Activated T-cell treated with anti-CD3 and anti-CD28 coated beads, Interleukin-2, amount 50 U/mL, for 4 hours (primary cell): ENCODE results near the gene SLC25A42. TPM values are rescaled to one million over a fixed set of nuclear protein-coding genes. Genes with fewer than 3 reads are reported as not detected.

Experiments used
- ATAC-seq, 2 donors: fragments of 200-7000 bp; cut with Tn5 transposase; one replicate each; pipeline ENCODE4 v1.10.0; 2021
- DNase-seq: peaks from one replicate; pipeline ENCODE4 v3.0.0-alpha.2; 2020
- H3K27me3 Mint-ChIP-seq: one replicate; pipeline ENCODE4 v1.8.0; 2021; ENCODE audit warnings: low read depth, mixed read lengths
- H3K36me3 Mint-ChIP-seq: one replicate; pipeline ENCODE4 v1.8.0; 2022; ENCODE audit warnings: mixed read lengths; ENCODE audit not compliant: insufficient read depth
- H3K4me1 Mint-ChIP-seq: one replicate; pipeline ENCODE4 v1.8.0; 2021; ENCODE audit warnings: low read depth, mixed read lengths
- H3K4me3 Mint-ChIP-seq: one replicate; pipeline ENCODE4 v1.8.0; 2021; ENCODE audit warnings: mild to moderate bottlenecking, moderate library complexity, mixed read lengths
- H3K9me3 Mint-ChIP-seq: one replicate; pipeline ENCODE4 v1.8.0; 2021; ENCODE audit warnings: mixed read lengths
- total RNA-seq, 3 donors: library from RNA; stranded (reverse); gene quantifications; one replicate each; pipeline ENCODE4 v1.2.1, GENCODE V29; 2021

Gene SLC25A42
- total RNA-seq, 3 donors from 2014 or later = 8.9 to 11.1 (median 8.9) TPM

DNA sequence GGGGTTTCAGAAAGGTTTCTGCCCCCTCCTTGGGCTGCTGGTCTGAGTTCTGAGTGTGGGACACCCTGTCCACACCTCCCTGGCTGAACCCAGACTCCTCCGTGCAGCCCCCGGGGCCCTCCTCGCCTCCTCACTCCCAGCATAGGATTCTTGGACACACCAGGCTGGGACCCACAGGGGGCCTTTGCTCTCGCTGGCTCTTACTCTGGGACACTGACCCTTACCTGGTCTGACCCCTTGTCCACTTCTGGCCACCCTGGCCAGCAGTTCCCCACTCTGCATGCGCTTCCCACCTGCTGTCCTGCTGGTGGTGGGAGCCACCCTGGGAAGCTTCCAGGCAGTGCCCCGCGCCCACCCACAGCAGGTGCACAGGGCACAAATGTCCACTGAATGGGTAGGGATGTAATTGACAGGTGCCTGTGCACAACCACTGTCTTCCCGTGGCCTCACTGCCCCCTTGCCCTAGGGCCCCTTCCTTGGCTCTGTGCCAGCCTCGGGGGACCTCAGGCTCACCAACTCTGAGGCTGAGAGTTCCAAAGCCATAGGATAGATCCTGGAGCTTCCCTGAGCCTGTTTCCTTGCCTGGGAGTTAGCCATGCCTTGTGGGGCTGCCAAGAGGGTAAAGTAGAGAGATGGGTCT is 7.0 kb upstream of the SLC25A42 start:
- no peak overlapping the region for H3K4me3 Mint-ChIP-seq
- no peaks in the 10 kb centered on the region for H3K9me3 Mint-ChIP-seq
- ATAC-seq (no peak), DNase-seq (no peak)
- no peaks in the 10 kb centered on the region for H3K4me1 Mint-ChIP-seq
- H3K36me3 Mint-ChIP-seq = peaks cover 10% of the 10 kb centered on the region
- no peaks in the 10 kb centered on the region for H3K27me3 Mint-ChIP-seq

- H3K4me1 Mint-ChIP-seq = peaks cover 2% of the 10 kb centered on the region
- H3K27me3 Mint-ChIP-seq = no peaks in the 10 kb centered on the region
- DNase-seq = no peak
- no peak for ATAC-seq
- H3K9me3 Mint-ChIP-seq = no peaks in the 10 kb centered on the region
- peaks cover 10% of the 10 kb centered on the region for H3K36me3 Mint-ChIP-seq
- H3K4me3 Mint-ChIP-seq = no peak overlapping the region
Measured at GRCh38 chr19:19057317-19057716, 6.5 kb upstream of the SLC25A42 start.

DNA sequence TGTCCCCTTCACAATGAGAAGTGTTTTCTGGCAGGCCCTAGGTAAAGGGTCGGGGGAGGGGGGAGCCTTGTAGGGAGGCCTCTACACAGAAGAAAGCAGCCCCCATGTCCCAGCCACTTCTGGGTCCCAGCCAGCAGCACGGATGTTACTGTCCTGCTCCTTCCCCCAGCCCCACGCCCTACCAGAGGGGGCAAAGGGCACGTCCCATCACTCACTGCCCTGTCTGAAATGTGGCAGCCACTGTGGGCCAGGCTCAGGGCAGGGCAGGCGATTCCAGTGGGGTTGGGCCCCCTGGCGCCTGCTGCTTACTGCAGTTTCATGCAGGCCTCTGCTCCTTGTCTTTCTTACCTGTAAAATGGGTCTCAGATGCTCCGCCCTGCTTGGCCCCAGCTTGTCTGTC is 6.1 kb upstream of the SLC25A42 start:
- Mint-ChIP-seq H3K36me3 (peaks cover 9% of the 10 kb centered on the region), H3K4me3 (no peak overlapping the region), H3K4me1 (peaks cover 6% of the 10 kb centered on the region), H3K27me3 (no peaks in the 10 kb centered on the region), H3K9me3 (no peaks in the 10 kb centered on the region)
- no peak for ATAC-seq
- DNase-seq = no peak

DNA sequence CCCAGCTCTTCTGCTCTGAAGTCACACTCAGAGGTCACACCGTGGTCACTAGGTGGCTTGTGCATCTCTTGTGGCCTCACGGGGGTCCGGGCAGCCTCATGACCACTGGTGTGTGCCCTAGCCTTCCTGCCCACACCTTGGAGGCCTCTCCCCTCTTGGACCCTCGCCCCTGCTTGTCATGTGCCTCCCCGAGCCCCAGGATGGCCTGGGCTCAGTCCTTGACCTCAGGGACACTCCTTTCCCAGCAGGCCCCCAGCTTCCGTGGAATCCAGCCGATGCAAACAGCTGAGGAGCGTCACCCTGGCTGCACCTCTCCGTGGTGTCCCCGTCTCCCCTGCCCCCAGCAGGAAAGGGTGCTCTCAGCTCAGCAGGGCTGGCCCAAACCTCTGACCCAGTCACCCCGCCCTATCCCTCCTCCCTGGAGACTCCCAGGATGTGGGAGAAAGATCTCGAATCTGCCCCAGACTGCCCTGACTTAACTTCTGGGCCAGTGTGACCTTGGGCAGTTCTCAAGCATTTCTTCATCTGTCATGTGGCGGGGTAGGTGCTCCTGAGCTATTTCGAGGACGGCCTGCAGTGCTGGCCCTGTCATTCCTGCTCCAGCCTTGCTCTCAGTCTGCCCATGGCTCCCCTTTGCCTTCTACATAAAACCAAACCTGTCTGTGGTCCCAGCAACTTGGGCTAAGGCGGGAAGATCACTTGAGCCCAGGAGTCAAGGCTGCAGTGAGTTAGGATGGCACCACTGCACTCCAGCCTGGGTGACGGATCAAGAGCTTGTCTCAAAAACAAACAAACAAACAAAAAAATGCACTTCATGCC is 4.6 kb upstream of the SLC25A42 start:
- Mint-ChIP-seq H3K9me3 (no peaks in the 10 kb centered on the region), H3K4me1 (peaks cover 15% of the 10 kb centered on the region), H3K4me3 (no peak overlapping the region), H3K36me3 (peaks cover 8% of the 10 kb centered on the region), H3K27me3 (no peaks in the 10 kb centered on the region)
- no peak for DNase-seq
- no peak for ATAC-seq

DNA sequence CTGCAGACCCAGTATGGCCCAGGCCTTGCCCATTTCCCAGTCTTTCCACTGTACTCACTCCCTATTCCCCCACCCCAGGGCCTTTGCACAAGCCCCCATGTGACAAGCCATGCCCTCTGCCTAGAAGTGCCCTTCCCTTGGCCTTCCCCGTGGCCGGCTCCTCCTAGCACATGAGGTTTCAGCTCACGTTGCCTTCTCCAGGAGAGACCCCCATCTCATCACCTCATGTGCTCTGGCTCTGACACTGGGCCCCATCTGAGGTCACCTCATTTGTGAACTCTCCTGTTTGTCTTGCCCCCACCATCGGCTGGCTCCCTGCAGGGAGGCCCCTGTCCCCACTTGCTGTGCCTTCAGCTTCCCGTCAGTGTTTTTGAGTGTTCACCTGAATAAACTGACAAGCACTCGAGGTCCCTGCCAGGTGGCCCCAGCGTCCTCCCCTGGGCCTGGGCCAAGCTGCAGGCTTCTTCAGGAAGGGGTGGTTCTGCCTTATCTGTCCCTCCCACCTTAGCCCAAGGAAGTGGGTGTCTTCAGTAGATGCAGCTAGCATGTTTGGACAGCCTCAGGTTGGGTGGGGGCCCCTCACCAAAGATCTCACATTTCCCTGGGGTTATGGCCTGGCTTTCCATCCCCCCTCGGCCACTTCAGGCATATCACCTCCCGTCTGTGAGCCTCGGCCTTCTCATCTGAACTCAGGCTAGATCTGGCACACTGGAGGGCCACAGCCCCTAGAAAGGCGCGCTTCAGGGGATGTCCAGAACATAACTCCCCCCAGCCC is 3.8 kb upstream of the SLC25A42 start:
- peaks cover 20% of the 10 kb centered on the region for H3K4me1 Mint-ChIP-seq

DNA sequence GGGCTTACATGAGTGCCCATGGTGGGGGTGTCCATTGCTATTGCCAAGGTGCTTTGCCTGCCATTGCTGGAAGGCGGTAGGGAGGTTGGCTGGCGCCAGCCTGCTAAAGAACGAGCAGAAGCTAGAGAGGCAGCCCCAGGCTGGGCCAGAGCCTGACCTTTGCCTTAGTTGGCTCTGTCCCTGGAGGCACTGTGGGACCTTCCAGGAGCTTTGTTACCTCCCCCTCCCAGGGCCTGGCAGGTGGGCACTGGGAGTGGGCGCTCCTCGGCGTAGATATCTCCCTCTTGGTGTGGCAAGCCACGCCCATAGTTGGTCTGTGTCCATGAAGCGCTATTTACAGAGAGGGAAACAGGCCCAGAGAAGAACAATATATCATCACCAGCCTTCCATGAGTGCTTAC is 2.3 kb upstream of the SLC25A42 start:
- Mint-ChIP-seq H3K36me3 (peaks cover 5% of the 10 kb centered on the region), H3K27me3 (no peaks in the 10 kb centered on the region), H3K4me1 (peaks cover 25% of the 10 kb centered on the region), H3K4me3 (no peak overlapping the region), H3K9me3 (no peaks in the 10 kb centered on the region)
- ATAC-seq (no peak), DNase-seq (no peak)

More for the DNA sequence above, 3.8 kb upstream of the SLC25A42 start:
- Mint-ChIP-seq H3K4me3 (no peak overlapping the region), H3K36me3 (peaks cover 8% of the 10 kb centered on the region), H3K9me3 (no peaks in the 10 kb centered on the region), H3K27me3 (no peaks in the 10 kb centered on the region)
- ATAC-seq (no peak), DNase-seq (no peak)

DNA sequence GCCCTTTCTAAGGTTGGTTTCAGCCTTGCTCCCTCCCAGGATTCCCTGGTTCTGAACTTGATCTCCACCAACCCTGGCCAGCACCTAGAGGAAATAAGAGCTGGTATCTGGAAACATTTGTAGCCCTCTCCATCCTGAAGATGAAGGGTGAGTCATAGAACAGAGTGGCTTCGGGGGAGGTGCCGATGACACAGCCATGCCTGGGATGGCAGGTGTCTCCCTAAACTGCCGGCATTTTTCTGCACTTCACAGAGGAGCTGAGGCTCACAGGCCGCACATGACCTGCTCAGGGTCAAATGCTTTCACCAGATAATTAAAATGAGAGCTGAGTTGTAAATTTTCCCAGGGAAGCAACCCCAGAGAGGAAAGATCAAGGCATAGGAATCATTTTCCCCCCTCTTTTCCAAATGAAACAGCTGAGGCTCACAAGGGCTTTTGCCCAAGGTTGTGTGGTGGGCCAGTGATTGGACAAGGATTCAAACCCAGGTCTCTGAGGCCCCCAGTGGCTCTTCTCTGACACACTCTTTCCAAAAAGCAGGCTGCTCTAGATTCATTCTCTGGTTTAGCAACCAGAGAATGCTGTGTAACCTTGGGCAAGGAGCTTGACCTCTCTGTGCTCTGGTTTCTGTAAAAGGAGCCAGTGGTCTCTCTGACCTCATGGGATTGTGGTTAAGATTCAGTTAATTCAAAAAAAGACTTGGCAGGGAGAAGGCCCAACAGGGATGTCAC is 1.2 kb upstream of the SLC25A42 start:
- ATAC-seq (no peak), DNase-seq (no peak)
- Mint-ChIP-seq H3K27me3 (no peaks in the 10 kb centered on the region), H3K36me3 (peaks cover 6% of the 10 kb centered on the region), H3K4me1 (peaks cover 36% of the 10 kb centered on the region), H3K4me3 (peak overlapping the region; percentile 79), H3K9me3 (no peaks in the 10 kb centered on the region)

DNA sequence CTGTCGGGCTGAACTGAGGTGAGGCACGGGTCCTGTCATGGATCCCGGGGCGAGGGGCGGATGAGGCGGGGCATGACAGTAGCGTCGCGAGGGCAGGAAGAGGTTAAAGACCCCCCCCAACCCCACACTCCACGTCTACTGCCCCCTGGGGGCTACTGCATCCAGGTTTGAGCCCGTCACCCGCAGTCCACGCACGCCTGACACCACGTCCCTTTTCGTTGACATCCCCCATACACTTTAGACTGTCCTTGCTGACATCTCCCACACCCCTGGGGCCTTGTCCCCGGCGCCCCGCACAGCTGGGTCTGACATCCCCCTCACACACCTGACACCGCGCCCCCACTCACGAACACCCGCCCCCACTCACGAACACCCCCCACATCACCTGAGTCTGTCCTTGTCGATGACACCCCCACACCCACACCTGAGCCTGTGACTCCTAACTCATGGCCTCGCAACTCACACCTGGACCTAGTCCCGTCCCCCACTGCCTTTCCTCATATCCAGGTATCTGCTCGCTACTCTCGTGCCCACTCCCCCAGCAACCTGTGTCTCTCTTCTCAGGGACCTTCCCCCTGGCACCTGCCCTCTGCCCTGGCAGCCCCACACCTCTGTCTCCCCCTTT is 416 bp downstream of the SLC25A42 start:
- DNase-seq (no peak), ATAC-seq (peak in 1 of 2 donors; percentile 18)
- Mint-ChIP-seq H3K4me3 (peak overlapping the region; percentile 79), H3K9me3 (no peaks in the 10 kb centered on the region), H3K36me3 (peaks cover 3% of the 10 kb centered on the region), H3K27me3 (no peaks in the 10 kb centered on the region), H3K4me1 (peaks cover 44% of the 10 kb centered on the region)

GRCh38 chr19:19064811-19065745 is 1.3 kb downstream of the SLC25A42 start:
- DNase-seq = no peak
- H3K36me3 Mint-ChIP-seq = peaks cover 3% of the 10 kb centered on the region
- peaks cover 49% of the 10 kb centered on the region for H3K4me1 Mint-ChIP-seq
- no peak for ATAC-seq
- H3K9me3 Mint-ChIP-seq = no peaks in the 10 kb centered on the region
- H3K4me3 Mint-ChIP-seq = peak overlapping the region; percentile 79
- no peaks in the 10 kb centered on the region for H3K27me3 Mint-ChIP-seq

DNA sequence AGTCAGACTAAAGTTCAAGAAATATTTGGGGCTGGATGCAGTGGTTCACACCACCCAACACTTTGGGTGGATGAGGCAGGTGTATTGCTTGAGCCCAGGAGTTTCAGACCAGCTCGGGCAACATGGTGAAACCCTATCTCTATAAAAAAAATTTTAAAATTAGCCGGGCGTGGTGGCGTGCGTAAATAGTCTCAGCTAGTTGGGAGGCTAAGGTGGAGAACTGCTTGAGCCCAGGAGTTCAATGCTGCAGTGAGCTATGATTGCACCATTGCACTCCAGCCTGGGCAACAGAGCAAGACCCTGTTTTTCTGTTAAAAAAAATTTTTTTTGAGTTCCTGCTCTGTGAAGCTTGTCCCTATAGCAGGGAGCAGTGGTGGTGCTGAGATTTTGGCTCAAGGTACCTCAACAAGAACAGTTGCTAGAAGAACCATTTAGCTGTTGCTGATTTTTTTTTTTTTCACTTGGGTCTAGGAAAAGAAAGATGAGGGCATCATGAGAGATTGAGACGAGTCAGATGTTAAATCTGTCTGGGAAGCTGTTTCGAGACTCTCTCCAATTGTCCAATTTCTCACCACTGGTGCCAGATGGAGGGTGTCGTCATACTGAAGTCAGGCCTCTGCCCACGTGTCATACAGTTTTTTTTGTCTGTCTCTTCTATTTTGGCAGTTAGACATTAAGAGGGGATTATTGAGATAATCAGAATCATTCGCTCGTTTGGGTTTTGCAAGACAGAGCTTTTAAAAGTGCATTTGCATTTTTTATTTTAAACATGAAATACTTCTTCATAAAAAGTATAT is 3.7 kb downstream of the SLC25A42 start:
- Mint-ChIP-seq H3K9me3 (no peaks in the 10 kb centered on the region), H3K27me3 (no peaks in the 10 kb centered on the region), H3K4me3 (no peak overlapping the region), H3K36me3 (peaks cover 6% of the 10 kb centered on the region), H3K4me1 (peaks cover 49% of the 10 kb centered on the region)
- no peak for ATAC-seq
- no peak for DNase-seq

DNA sequence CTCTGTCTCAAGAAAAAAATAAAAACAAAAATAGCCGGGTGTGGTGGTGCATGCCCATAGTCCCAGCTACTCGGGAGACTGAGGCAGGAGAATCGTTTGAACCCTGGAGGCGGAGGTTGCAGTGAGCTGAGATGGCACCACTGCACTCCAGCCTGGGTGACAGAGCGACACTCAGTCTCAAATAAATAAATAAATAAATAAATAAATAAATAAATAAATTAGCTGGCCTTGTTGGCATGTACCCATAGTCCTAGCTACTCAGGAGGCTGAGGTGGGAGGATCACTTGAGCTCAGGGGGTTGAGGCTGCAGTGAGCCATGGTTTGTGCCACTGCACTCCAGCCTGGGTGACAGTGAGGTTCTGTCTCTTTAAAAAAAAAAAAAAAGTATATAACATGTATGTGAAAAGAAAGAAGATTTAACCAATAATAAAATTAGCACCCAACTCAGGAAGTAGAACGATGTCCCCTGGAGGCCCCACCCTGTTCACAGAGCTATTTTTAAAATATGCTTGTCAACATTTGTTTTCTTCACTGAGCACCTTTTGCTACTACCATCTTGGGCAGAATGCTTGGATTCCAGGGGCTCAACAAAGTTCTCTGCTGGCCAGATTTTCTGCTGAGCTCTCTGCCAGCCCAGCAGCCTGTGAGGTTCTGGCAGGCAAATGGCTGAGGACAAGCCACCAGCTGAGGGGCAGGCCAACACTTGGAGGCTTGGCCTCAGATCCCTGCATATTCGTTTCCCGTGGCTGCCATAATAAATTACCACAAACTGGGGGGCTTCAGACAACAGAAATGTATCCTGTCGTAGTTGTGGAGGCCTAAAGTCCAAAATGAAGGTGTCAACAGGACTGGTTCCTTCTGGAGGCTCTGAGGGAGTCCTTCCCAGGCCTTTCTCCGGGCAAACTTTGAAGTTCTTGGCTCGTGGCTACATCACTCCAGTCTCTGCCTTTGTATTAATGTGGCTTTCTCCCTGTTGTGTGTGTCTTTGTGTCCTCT is 5.2 kb downstream of the SLC25A42 start:
- no peak for ATAC-seq
- H3K9me3 Mint-ChIP-seq = no peaks in the 10 kb centered on the region
- no peak overlapping the region for H3K4me3 Mint-ChIP-seq
- H3K36me3 Mint-ChIP-seq = peaks cover 9% of the 10 kb centered on the region
- peaks cover 39% of the 10 kb centered on the region for H3K4me1 Mint-ChIP-seq
- no peak for DNase-seq
- H3K27me3 Mint-ChIP-seq = no peaks in the 10 kb centered on the region
